ENCODE data around the gene PITPNB.

PITPNB gene

DNA sequence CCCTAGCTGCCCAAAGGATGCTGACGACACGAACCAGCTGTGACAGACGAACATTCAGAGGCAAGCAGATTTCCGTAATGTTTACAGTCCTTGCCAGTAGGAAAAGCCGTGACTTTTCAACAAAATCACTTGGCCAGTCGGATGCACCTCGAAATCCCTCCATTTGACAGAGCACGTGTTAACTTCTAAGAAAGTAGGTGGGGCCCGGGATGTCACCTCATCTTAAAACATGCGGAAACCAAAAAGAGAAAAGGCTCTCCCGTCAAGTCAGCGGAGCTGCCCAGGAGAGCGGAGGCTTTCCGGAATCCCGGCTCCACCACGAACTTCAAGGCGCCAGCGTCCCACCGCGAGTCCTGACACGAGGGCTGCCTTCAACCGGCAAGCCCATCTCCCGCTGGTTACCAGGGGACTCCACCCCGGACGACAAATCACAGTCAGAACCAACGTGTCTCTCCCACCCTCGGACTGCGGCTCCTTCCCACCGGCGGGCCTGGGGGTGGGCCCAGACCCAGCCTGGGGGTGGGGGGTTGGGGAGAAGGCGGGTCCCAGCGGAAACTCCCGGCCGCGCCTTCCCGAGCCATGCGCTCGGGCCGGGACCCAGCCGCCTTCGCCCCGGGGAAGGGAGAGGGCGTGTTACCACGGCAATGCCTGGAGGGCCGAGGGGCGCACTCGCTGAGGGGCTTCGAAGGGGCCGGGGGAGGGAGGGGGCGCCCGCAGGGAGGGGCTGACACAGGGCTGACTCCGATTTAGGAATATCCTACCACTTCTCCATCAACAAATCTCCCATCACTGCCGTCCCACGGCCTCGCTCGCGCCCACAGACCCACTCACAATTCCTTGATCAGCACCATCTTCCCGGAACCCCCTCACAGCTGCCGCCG is 475 bp downstream of the PITPNB start:
- Histone ChIP-seq H3K27ac (ENCODE audit: low read depth, low read length) (peak overlapping the region; percentile 77; the same call in 1 of the 2 replicates), H3K4me3 (ENCODE audit: low read length) (peak overlapping the region; percentile 93), H3K4me1 (ENCODE audit: insufficient read depth, low read length) (peaks cover 16% of the 10 kb centered on the region), H3K9ac (ENCODE audit: low read depth, low read length) (peak overlapping the region; percentile 64), H3K36me3 (ENCODE audit: insufficient read depth, low read length) (peaks cover 25% of the 10 kb centered on the region), H3K27me3 (ENCODE audit: insufficient read depth, low read length) (no peaks in the 10 kb centered on the region), H3K9me3 (ENCODE audit: insufficient read depth, low read depth, low read length) (no peaks in the 10 kb centered on the region)
- WGBS, result under 1% methylated on average over 59 of the region's 60 CpGs

DNA sequence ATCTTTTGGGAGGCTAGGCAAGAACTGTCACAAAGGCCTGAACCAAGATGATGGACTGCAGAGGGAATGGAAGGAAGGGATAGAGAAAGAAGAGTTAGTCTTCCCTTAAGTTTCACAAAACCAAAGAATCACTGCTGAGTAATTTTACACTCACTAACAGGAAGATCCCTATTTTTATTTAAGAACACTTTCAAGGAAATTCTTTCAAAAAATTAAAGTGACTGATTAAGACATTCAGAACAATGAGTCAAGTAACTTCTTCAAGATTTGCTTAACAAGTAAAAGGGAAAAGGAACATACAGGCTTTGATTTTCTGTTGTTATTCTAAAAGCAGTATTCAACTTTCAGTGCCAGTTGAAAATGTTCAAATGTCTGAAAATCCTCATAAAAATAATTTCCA is 3.1 kb downstream of the PITPNB start:
- Histone ChIP-seq H3K36me3 (ENCODE audit: insufficient read depth, low read length) (peaks cover 23% of the 10 kb centered on the region), H3K27me3 (ENCODE audit: insufficient read depth, low read length) (no peaks in the 10 kb centered on the region), H3K9ac (ENCODE audit: low read depth, low read length) (no peak overlapping the region), H3K27ac (ENCODE audit: low read depth, low read length) (no peak overlapping the region), H3K4me3 (ENCODE audit: low read length) (no peak overlapping the region), H3K9me3 (ENCODE audit: insufficient read depth, low read depth, low read length) (no peaks in the 10 kb centered on the region), H3K4me1 (ENCODE audit: insufficient read depth, low read length) (peaks cover 16% of the 10 kb centered on the region)

DNA sequence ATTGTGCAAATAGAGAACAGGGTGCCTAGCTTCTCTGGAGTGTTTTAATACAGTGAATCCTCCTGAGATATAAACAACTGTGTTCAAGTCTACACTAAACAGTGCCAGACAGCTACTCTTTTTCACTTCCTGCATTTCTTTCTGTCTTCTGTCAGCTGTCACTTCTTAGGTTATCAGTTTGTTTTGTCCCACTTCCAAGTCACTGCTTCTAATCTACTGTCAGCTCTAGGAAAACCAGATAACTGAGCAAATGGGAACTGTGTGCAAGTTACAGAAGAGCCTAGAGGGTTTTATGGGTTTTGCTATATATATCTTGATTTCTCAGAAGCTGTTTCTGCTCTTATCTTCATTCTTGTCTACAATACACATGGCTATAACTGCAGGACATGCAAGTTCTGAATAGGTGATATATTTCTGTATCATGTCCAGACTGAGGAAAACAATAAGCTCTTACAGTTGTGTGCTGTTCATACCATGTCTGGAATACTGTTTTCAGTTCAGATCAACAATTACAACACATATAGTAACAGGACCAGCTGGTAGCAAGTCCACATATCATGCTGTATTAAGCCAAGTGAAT is 5.8 kb downstream of the PITPNB start:
- peaks cover 48% of the 10 kb centered on the region for H3K36me3 ChIP-seq (ENCODE audit: insufficient read depth, low read length)
- no peak overlapping the region for H3K4me3 ChIP-seq (ENCODE audit: low read length)
- no peaks in the 10 kb centered on the region for H3K9me3 ChIP-seq (ENCODE audit: insufficient read depth, low read depth, low read length)
- H3K4me1 ChIP-seq (ENCODE audit: insufficient read depth, low read length), result peaks cover 12% of the 10 kb centered on the region
- H3K9ac ChIP-seq (ENCODE audit: low read depth, low read length), result no peak overlapping the region
- no peak overlapping the region for H3K27ac ChIP-seq (ENCODE audit: low read depth, low read length)
- no peaks in the 10 kb centered on the region for H3K27me3 ChIP-seq (ENCODE audit: insufficient read depth, low read length)

DNA sequence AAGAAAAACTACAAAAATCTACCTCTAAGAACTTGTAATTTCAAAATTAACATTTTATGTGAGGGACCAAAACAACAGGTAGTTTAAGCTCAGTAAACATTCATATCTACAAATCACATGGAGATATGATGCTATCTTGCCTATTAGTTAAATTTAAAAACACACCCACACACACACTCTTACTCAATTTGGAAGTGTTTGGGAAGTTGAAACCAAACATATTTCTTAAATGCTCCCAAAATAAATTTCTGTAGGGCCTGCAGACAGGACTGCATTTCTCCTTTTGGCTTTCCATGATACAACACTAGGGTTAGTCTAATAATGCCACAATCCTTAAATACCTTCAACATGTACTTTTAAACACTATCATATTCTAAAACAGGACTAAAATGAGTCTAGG is 7.0 kb downstream of the PITPNB start:
- H3K36me3 ChIP-seq (ENCODE audit: insufficient read depth, low read length), result peaks cover 57% of the 10 kb centered on the region
- H3K27me3 ChIP-seq (ENCODE audit: insufficient read depth, low read length), result no peaks in the 10 kb centered on the region
- no peak overlapping the region for H3K4me3 ChIP-seq (ENCODE audit: low read length)
- no peak overlapping the region for H3K9ac ChIP-seq (ENCODE audit: low read depth, low read length)
- H3K9me3 ChIP-seq (ENCODE audit: insufficient read depth, low read depth, low read length), result no peaks in the 10 kb centered on the region
- H3K4me1 ChIP-seq (ENCODE audit: insufficient read depth, low read length), result 0 out of 2 replicates have a peak, but pooled peaks cover 3% of the 10 kb centered on the region
- H3K27ac ChIP-seq (ENCODE audit: low read depth, low read length), result no peak overlapping the region

DNA sequence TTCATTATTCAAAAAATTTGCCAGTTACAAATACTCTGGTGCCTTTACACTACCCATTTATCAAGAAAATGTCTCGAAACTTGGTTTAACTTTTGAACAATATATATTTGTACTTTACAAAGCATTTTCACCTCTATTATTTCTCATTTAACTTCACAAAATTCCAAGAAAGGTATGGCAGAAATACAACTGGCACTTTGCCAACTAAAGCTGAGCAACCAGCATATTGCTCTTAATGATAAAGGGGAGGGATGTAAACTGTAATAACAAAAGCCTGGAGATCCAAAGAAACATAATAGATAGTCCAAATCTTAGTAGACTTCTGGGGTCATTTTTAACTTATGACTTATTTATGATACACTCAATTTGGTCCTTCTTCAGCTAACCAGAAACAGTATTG is 7.7 kb downstream of the PITPNB start:
- Histone ChIP-seq H3K4me1 (ENCODE audit: insufficient read depth, low read length) (0 out of 2 replicates have a peak, but pooled peaks cover 3% of the 10 kb centered on the region), H3K4me3 (ENCODE audit: low read length) (no peak overlapping the region), H3K27ac (ENCODE audit: low read depth, low read length) (no peak overlapping the region), H3K36me3 (ENCODE audit: insufficient read depth, low read length) (peaks cover 65% of the 10 kb centered on the region), H3K27me3 (ENCODE audit: insufficient read depth, low read length) (no peaks in the 10 kb centered on the region), H3K9me3 (ENCODE audit: insufficient read depth, low read depth, low read length) (no peaks in the 10 kb centered on the region), H3K9ac (ENCODE audit: low read depth, low read length) (no peak overlapping the region)
- WGBS, result 93% methylated on average over 1 of the region's 1 CpG

DNA sequence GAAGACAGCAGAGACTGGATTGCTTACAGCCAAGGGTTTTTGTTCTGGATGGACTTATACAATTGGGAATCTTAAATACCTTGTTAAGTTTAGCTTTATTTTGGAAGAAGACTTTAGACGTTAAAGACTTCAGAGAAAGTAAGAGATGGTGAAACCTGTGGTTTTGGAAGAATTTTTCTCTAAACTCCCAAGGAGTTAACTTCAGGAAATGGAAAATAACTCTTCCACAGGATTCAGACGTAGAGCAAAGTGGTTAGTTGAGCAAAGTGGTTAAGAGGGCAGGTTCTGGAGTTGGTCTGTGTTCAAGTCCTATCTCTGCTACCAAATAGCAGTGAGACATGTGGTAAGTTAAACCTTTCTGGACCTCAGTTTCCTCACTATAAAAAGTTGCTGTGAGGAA is 12.8 kb downstream of the PITPNB start:
- Histone ChIP-seq H3K9ac (ENCODE audit: low read depth, low read length) (no peak overlapping the region), H3K9me3 (ENCODE audit: insufficient read depth, low read depth, low read length) (no peaks in the 10 kb centered on the region), H3K4me3 (ENCODE audit: low read length) (no peak overlapping the region), H3K4me1 (ENCODE audit: insufficient read depth, low read length) (no peaks in the 10 kb centered on the region), H3K27me3 (ENCODE audit: insufficient read depth, low read length) (no peaks in the 10 kb centered on the region), H3K27ac (ENCODE audit: low read depth, low read length) (no peak overlapping the region), H3K36me3 (ENCODE audit: insufficient read depth, low read length) (peaks cover 85% of the 10 kb centered on the region)
- WGBS, result 92% methylated on average over 2 of the region's 2 CpGs

DNA sequence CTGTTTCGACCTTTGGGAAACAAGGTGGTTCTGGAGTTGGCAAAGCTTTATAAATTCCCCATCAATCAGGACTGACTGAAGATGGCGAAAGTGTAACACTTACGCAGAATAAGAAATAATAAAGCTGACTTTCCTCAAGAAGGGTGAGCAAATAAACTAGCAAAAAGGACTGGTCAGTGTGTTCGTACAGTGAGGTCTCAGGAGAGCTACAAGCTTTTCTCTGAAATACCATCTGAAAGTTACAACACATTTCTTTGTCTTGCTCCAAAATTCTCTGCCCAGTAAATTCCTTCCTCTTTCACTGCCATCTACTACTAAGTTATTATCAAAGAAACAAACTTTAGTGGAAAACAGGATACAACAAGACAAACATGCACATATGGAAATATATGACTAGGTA is 13.4 kb downstream of the PITPNB start:
- Histone ChIP-seq H3K9ac (ENCODE audit: low read depth, low read length) (no peak overlapping the region), H3K4me3 (ENCODE audit: low read length) (no peak overlapping the region), H3K27me3 (ENCODE audit: insufficient read depth, low read length) (no peaks in the 10 kb centered on the region), H3K9me3 (ENCODE audit: insufficient read depth, low read depth, low read length) (no peaks in the 10 kb centered on the region), H3K4me1 (ENCODE audit: insufficient read depth, low read length) (no peaks in the 10 kb centered on the region), H3K36me3 (ENCODE audit: insufficient read depth, low read length) (peaks cover 85% of the 10 kb centered on the region), H3K27ac (ENCODE audit: low read depth, low read length) (no peak overlapping the region)
- 82% methylated on average over 4 of the region's 4 CpGs for WGBS

DNA sequence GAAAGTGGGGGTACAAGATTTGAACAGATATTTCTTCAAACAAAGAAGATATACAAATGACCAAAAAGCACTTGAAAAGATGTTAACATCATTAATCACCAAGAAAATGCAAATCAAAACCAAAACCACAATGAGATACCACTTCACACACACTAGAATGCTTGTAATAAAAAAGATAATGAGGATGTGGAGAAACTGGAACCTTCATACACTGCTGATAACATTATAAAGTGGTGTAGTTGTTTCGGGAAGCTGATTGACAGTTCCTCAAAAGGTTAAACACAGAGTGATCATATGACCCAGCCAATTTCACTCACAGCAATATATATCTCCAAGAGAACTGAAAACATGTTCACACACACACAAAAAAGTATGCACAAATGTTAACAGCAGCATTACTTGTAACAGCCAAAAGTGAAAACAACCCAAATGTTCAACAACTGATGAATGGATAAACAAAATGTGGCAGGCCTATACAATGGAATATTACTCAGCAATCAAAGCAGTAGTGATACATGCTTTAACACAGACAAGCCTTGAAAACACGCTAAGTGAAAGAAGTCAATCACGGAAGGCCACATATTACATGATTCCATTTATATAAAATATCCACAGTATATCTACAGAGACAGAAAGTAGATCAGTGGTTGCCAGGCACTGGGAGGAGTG is 15.1 kb downstream of the PITPNB start:
- H3K27ac ChIP-seq (ENCODE audit: low read depth, low read length), result no peak overlapping the region
- H3K4me1 ChIP-seq (ENCODE audit: insufficient read depth, low read length), result no peaks in the 10 kb centered on the region
- H3K9me3 ChIP-seq (ENCODE audit: insufficient read depth, low read depth, low read length), result no peaks in the 10 kb centered on the region
- H3K4me3 ChIP-seq (ENCODE audit: low read length), result no peak overlapping the region
- no peaks in the 10 kb centered on the region for H3K27me3 ChIP-seq (ENCODE audit: insufficient read depth, low read length)
- peaks cover 80% of the 10 kb centered on the region for H3K36me3 ChIP-seq (ENCODE audit: insufficient read depth, low read length)
- H3K9ac ChIP-seq (ENCODE audit: low read depth, low read length), result no peak overlapping the region
- 100% methylated on average over 3 of the region's 3 CpGs for WGBS

DNA sequence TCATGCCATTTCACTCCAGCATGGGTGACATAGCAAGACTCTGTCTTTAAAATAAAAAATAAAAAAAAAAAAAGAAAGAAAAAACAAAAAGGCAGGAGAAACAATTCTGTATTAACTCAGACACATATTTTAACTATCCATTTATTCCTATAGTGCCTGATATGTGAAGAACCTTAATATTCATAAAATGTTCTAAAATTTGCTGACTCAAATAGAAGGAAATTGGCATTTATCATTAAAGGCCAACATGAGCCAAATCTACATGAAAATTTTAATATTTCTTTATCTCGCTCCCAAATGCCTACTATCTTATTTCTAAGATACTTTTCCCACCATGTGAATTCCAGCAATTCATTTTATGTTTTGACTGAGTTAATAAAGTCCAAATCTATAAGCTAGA is 18.9 kb downstream of the PITPNB start:
- no peak overlapping the region for H3K4me3 ChIP-seq (ENCODE audit: low read length)
- H3K36me3 ChIP-seq (ENCODE audit: insufficient read depth, low read length), result peaks cover 83% of the 10 kb centered on the region
- no peaks in the 10 kb centered on the region for H3K9me3 ChIP-seq (ENCODE audit: insufficient read depth, low read depth, low read length)
- no peak overlapping the region for H3K9ac ChIP-seq (ENCODE audit: low read depth, low read length)
- no peak overlapping the region for H3K27ac ChIP-seq (ENCODE audit: low read depth, low read length)
- 100% methylated on average over 1 of the region's 1 CpG for WGBS
- H3K27me3 ChIP-seq (ENCODE audit: insufficient read depth, low read length), result no peaks in the 10 kb centered on the region
- no peaks in the 10 kb centered on the region for H3K4me1 ChIP-seq (ENCODE audit: insufficient read depth, low read length)

DNA sequence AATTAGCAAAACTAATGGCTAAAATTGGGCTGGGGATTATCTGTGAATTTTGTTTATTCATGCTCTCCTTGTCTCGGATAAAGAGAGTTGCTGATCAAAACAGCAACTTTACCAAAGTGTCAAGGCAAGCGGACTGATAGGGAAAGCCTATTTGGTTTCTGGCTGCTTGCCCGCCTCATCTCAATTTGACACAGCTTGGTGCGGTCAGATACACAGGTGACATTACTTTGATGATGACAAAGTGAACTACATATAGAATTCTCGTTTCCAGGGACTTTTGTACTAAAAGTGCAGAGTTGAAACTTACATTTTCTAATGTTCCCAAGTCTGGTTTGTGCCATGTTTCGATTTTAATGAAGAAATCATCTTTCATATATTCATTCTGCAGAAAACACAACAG is 22.8 kb downstream of the PITPNB start:
- peaks cover 91% of the 10 kb centered on the region for H3K36me3 ChIP-seq (ENCODE audit: insufficient read depth, low read length)
- H3K27ac ChIP-seq (ENCODE audit: low read depth, low read length), result no peak overlapping the region
- no peak overlapping the region for H3K4me3 ChIP-seq (ENCODE audit: low read length)
- WGBS, result 93% methylated on average over 6 of the region's 6 CpGs
- H3K9ac ChIP-seq (ENCODE audit: low read depth, low read length), result no peak overlapping the region
- H3K4me1 ChIP-seq (ENCODE audit: insufficient read depth, low read length), result no peaks in the 10 kb centered on the region
- no peaks in the 10 kb centered on the region for H3K27me3 ChIP-seq (ENCODE audit: insufficient read depth, low read length)
- H3K9me3 ChIP-seq (ENCODE audit: insufficient read depth, low read depth, low read length), result no peaks in the 10 kb centered on the region

DNA sequence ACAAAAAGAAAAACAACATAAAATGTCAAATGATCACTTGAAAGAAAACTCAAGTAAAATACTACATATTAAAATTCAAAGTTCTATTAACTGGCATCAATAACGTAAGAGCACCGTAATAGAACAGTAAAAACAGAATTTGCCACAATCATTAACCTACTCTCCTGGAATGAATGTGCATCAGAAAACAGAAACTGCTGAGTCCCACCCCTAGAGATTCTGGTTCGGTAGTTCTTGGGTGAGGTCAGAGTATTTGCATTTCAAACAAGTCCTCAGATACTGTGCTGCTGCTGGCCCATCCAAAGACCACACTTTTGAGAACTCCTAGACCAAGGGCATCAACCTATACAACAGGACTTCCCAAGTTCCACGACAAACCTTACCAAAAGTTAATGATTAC is 23.5 kb downstream of the PITPNB start:
- H3K9ac ChIP-seq (ENCODE audit: low read depth, low read length), result no peak overlapping the region
- no peaks in the 10 kb centered on the region for H3K4me1 ChIP-seq (ENCODE audit: insufficient read depth, low read length)
- no peaks in the 10 kb centered on the region for H3K9me3 ChIP-seq (ENCODE audit: insufficient read depth, low read depth, low read length)
- no peak overlapping the region for H3K27ac ChIP-seq (ENCODE audit: low read depth, low read length)
- H3K36me3 ChIP-seq (ENCODE audit: insufficient read depth, low read length), result peaks cover 90% of the 10 kb centered on the region
- WGBS, result 85% methylated on average over 4 of the region's 4 CpGs
- H3K27me3 ChIP-seq (ENCODE audit: insufficient read depth, low read length), result no peaks in the 10 kb centered on the region
- H3K4me3 ChIP-seq (ENCODE audit: low read length), result no peak overlapping the region

Data from HUES64 (cell line).